Superior temporal gyrus (tissue), 1 donor: Measurements from ENCODE around the gene NGEF.
A peak's percentile ranks its signal among the peaks of the same experiment; 100 is the strongest.

Experiments used
- DNase-seq: peaks from one replicate; pipeline ENCODE4 v3.0.0-alpha.2; 2016; ENCODE audit errors: extremely low spot score

Gene NGEF

GRCh38 chr2:232970051-232970450, 43.0 kb downstream of the NGEF start:
- no peak for DNase-seq

GRCh38 chr2:232967474-232967873, 45.6 kb downstream of the NGEF start:
- DNase-seq = no peak

GRCh38 chr2:232966122-232966521, 46.9 kb downstream of the NGEF start:
- DNase-seq = no peak

- DNase-seq = no peak
These were observed 49.1 kb downstream of the NGEF start for GRCh38 chr2:232963913-232964312.

GRCh38 chr2:232960862-232961261, 52.2 kb downstream of the NGEF start:
- DNase-seq = no peak

- DNase-seq = no peak
These were observed 53.9 kb downstream of the NGEF start for GRCh38 chr2:232959139-232959538.

GRCh38 chr2:232957657-232958090, 55.4 kb downstream of the NGEF start:
- peak; percentile 48 for DNase-seq

- no peak for DNase-seq
These were observed 57.2 kb downstream of the NGEF start for GRCh38 chr2:232955856-232956255.

- no peak for DNase-seq
These were observed 58.4 kb downstream of the NGEF start for GRCh38 chr2:232954691-232955090.

- no peak for DNase-seq
These were observed 61.2 kb downstream of the NGEF start for GRCh38 chr2:232951891-232952290.

- DNase-seq = no peak
These were observed 61.9 kb downstream of the NGEF start for GRCh38 chr2:232951181-232951580.

GRCh38 chr2:232950751-232951150, 62.3 kb downstream of the NGEF start:
- DNase-seq = no peak

GRCh38 chr2:232949016-232949415, 64.0 kb downstream of the NGEF start:
- DNase-seq = no peak

GRCh38 chr2:232942831-232943230, 70.2 kb downstream of the NGEF start:
- no peak for DNase-seq

- no peak for DNase-seq
These were observed 71.0 kb downstream of the NGEF start for GRCh38 chr2:232941912-232942594.

GRCh38 chr2:232941400-232941799, 71.7 kb downstream of the NGEF start:
- no peak for DNase-seq

GRCh38 chr2:232940724-232941123, 72.3 kb downstream of the NGEF start:
- no peak for DNase-seq

- no peak for DNase-seq
These were observed 75.7 kb downstream of the NGEF start for GRCh38 chr2:232937278-232937906.

- DNase-seq = no peak
These were observed 81.4 kb downstream of the NGEF start for GRCh38 chr2:232931636-232932035.

GRCh38 chr2:232930059-232930400, 83.0 kb downstream of the NGEF start:
- DNase-seq = no peak

GRCh38 chr2:232929303-232930058, 83.6 kb downstream of the NGEF start:
- DNase-seq = no peak

GRCh38 chr2:232928551-232929302, 84.3 kb downstream of the NGEF start:
- no peak for DNase-seq
